K562 (cell line): ENCODE data around the gene SH3BGRL3. TPM values are rescaled to one million over a fixed set of nuclear protein-coding genes. Genes with fewer than 3 reads are reported as not detected.
"Not testable (repeated sequence)": the region's sequence is repeated elsewhere in the genome, so short reads cannot be mapped to it uniquely, and the experiment has no call there.

ENCODE experiments used
- ATAC-seq: fragments of 200-7000 bp; cut with Tn5 transposase; 3 replicates; pipeline ENCODE4 v1.9.1; 2020; ENCODE audit warnings: moderate library complexity
- BruUV-seq: library from RNA; stranded (reverse); fragments of 400-500 nt; replicated peaks from 2 replicates; lab custom pipeline; 2021; lab: Mats Ljungman, UMichigan
- CTCF ChIA-PET: fragments of 300-600 bp; formaldehyde crosslinking; extraction: SDS; loops from one replicate; lab custom pipeline; 2021; ENCODE audit warnings: low intra/inter-chr PET ratio; lab: Yijun Ruan, JAX
- POLR2A ChIA-PET: fragments of 300-600, 350-650 bp; sonication (Branson Sonifier 250); formaldehyde crosslinking; extraction: SDS; loops from one replicate; lab custom pipeline; 2021; ENCODE audit warnings: antibody characterized with exemption, inconsistent platforms; lab: Yijun Ruan, JAX
- DNase-seq, 4 experiments: peaks; one replicate each; pipeline versions ENCODE4 v3.0.0 to v3.0.0-alpha.2; 2011 to 2018; ENCODE audit warnings: low spot score in 3 of 4, mixed read lengths in 3 of 4; ENCODE audit errors: extremely low read depth in 1 of 4
- FAIRE-seq: peaks from 2 replicates; lab custom pipeline; 2011; peaks lifted over from hg19 to GRCh38; lab: Jason Lieb, UNC
- H2AFZ ChIP-seq: 2 replicates; pipeline ENCODE4 v1.6.0; 2011; ENCODE audit warnings: low read depth, low read length, control low read depth, inconsistent platforms
- H3K27ac ChIP-seq: fragments of 200-600 bp; 3 replicates; pipeline ENCODE4 v1.8.0; 2011; ENCODE audit warnings: low read depth, mild to moderate bottlenecking, control low read depth, inconsistent platforms, low read length, moderate library complexity, mixed read lengths; ENCODE audit errors: extremely low read depth
- H3K27me3 ChIP-seq, 2 experiments: fragments of 300-600 bp in 1 of 2; 2 replicates in 1 of 2; 3 replicates in 1 of 2; pipeline versions ENCODE4 v1.6.0 to v1.8.0; 2011; ENCODE audit warnings: inconsistent platforms in 2 of 2, low read length in 2 of 2, mild to moderate bottlenecking in 1 of 2, mixed read lengths in 1 of 2, moderate library complexity in 1 of 2; ENCODE audit not compliant: control insufficient read depth in 2 of 2, insufficient read depth in 2 of 2
- H3K36me3 ChIP-seq: fragments of 300-600 bp; 3 replicates; pipeline ENCODE4 v1.8.0; 2011; ENCODE audit warnings: mild to moderate bottlenecking, low read length, inconsistent platforms; ENCODE audit not compliant: control insufficient read depth, insufficient read depth
- H3K4me1 ChIP-seq, 2 experiments: fragments of 200-600 bp in 1 of 2; replicated peaks in 1 of 2; 2 replicates in 1 of 2; 3 replicates in 1 of 2; pipeline versions ENCODE4 v1.5.1 to v1.8.0; 2011; ENCODE audit warnings: inconsistent platforms in 2 of 2, low read length in 2 of 2, mild to moderate bottlenecking in 1 of 2, mixed read lengths in 1 of 2, moderate library complexity in 1 of 2; ENCODE audit not compliant: control insufficient read depth in 2 of 2, insufficient read depth in 2 of 2
- H3K4me2 ChIP-seq: 2 replicates; pipeline ENCODE4 v1.6.1; 2011; ENCODE audit warnings: low read length, control low read depth, inconsistent platforms, mixed read lengths; ENCODE audit not compliant: insufficient read depth
- H3K4me3 ChIP-seq: fragments of 200-600 bp; sonication (generic), shearing (Covaris generic); 2 replicates; pipeline ENCODE4 v1.5.1; 2016; ENCODE audit warnings: control low read depth, inconsistent platforms
- H3K79me2 ChIP-seq: fragments of 200-600 bp; 3 replicates; pipeline ENCODE4 v1.8.0; 2011; ENCODE audit warnings: low read length, inconsistent platforms; ENCODE audit not compliant: control insufficient read depth, insufficient read depth
- H3K9ac ChIP-seq, 2 experiments: 2 replicates each; pipeline versions ENCODE4 v1.6.0 to v1.6.1; 2011; ENCODE audit warnings: low read depth in 2 of 2, low read length in 2 of 2, control low read depth in 1 of 2, inconsistent platforms in 1 of 2, mild to moderate bottlenecking in 1 of 2, mixed read lengths in 1 of 2; ENCODE audit not compliant: insufficient read depth in 1 of 2
- H3K9me1 ChIP-seq: one replicate; pipeline ENCODE4 v1.6.0; 2011; ENCODE audit warnings: inconsistent platforms, mild to moderate bottlenecking, low read length, moderate library complexity; ENCODE audit not compliant: control insufficient read depth, insufficient read depth
- H3K9me3 ChIP-seq: replicated peaks from 2 replicates; pipeline ENCODE4 v1.5.1; 2011; ENCODE audit warnings: low read depth, low read length, inconsistent platforms; ENCODE audit not compliant: control insufficient read depth, insufficient read depth
- H4K20me1 ChIP-seq: replicated peaks from 2 replicates; pipeline ENCODE4 v1.6.1; 2011; ENCODE audit warnings: low read length, inconsistent platforms, mixed read lengths; ENCODE audit not compliant: control insufficient read depth, insufficient read depth
- BCOR ChIP-seq: fragments of 450-650 bp; IDR thresholded peaks from 2 replicates; pipeline ENCODE4 v1.6.1; 2016
- HDAC8 ChIP-seq: fragments of 450-650 bp; IDR thresholded peaks from 2 replicates; pipeline ENCODE4 v1.6.1; 2016; ENCODE audit warnings: mild to moderate bottlenecking, missing genetic modification characterization, moderate library complexity, missing compliant biosample characterization
- KDM1A ChIP-seq, 2 experiments: fragments of 450-650 bp; IDR thresholded peaks; 2 replicates each; pipeline ENCODE4 v1.6.1; 2016; ENCODE audit warnings: mild to moderate bottlenecking in 2 of 2
- MCM3 ChIP-seq: fragments of 450-650 bp; IDR thresholded peaks from 2 replicates; pipeline ENCODE4 v1.6.1; 2016
- TARDBP ChIP-seq: fragments of 450-650 bp; IDR thresholded peaks from 2 replicates; pipeline ENCODE4 v1.6.1; 2016
- TEAD2 ChIP-seq: fragments of 450-650 bp; IDR thresholded peaks from 2 replicates; pipeline ENCODE4 v1.6.1; 2016; ENCODE audit warnings: missing genetic modification characterization, control low read depth, missing compliant biosample characterization
- ZSCAN29 ChIP-seq: fragments of 450-650 bp; IDR thresholded peaks from 2 replicates; pipeline ENCODE4 v1.6.1; 2017
- WGBS: fragments of 100-300 bp; shearing (Covaris generic); methylation state at CpG from one replicate; pipeline ENCODE4 v1.1.6; 2016; ENCODE audit warnings: low coverage, mixed read lengths; ENCODE audit not compliant: insufficient coverage; ENCODE audit errors: missing lambda C conversion rate; 5-methylcytosine and 5-hydroxymethylcytosine counted together
- in situ Hi-C: fragments of 300-500 bp; cut with MboI; formaldehyde crosslinking; loops from 4 replicates; pipeline ENCODE4 v1.15.0; 2018; ENCODE audit warnings: inconsistent platforms, mixed read lengths
- intact Hi-C: fragments of 100-400 bp; cut with micrococcal nuclease; formaldehyde crosslinking; loops from 2 replicates; pipeline ENCODE4 v1.14.2; 2022
- polyA plus RNA-seq, 8 experiments: library from polyadenylated mRNA; depleted of rRNA in 4 of 8; stranded (reverse) in 5 of 8; unstranded in 3 of 8; fragments of >200 nt; fragmentation: Nextera tagmentation in 2 of 8; fragmentation: Illumina TruSeq in 1 of 8; extraction: Ambion mirVana in 2 of 8; extraction: Trizol in 1 of 8; gene quantifications; 2 replicates each; pipeline versions ENCODE4 v1.2.1 to v1.2.3, GENCODE V29; 2011 to 2014; ENCODE audit warnings: inconsistent platforms in 1 of 8, missing spikeins in 1 of 8
- total RNA-seq, 7 experiments: library from RNA; depleted of rRNA in 6 of 7; stranded (reverse); fragments of >200 nt in 6 of 7; fragmentation: Illumina TruSeq in 2 of 7; extraction: Trizol in 2 of 7; gene quantifications; 2 replicates each; pipeline versions ENCODE4 v1.2.1 to v1.2.3, GENCODE V29; 2011 to 2021; ENCODE audit warnings: low replicate concordance in 1 of 7

Gene SH3BGRL3
- total and polyA plus RNA-seq, 9 of the 15 experiments (the other 6 are each of a cell fraction or from before 2014, with no cell fraction given), result 30.3 to 140 (median 54.2) TPM

DNA sequence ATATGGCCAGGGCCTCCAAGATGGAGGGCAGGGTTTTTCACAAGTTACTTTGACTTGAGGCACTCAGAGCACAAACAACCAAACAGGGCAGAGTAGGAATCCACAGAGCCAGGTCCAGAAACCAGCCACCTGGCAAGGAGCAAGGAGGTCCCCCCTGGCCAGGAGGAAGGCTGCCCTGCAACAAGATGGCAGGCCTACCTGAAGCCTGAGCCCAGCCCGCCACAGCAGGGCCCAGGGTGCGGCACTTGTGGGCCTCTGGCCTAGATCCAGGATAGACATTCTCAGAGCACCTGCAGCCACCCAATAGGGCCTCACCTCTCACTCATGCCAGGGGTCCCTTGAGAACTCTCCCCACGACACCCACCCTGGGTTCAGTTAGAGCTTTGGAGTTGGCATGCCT is 11.5 kb downstream of the SH3BGRL3 start:
- H3K9me1 ChIP-seq, result no peaks in the 10 kb centered on the region
- no peak overlapping the region for H3K4me2 ChIP-seq
- POLR2A ChIA-PET, result interaction anchor here (1.0 kb wide), 1 partner anchor 11 kb away, joined by 4 read pairs; no protein-coding TSS in a partner anchor
- in situ Hi-C loops, result no loop called here
- no peaks in the 10 kb centered on the region for H3K79me2 ChIP-seq
- H2AFZ ChIP-seq, result no peak overlapping the region
- no peak for ATAC-seq
- peaks cover 9% of the 10 kb centered on the region; the same call in 1 of the 3 replicates for H3K36me3 ChIP-seq
- no peaks in the 10 kb centered on the region for H3K9me3 ChIP-seq
- CTCF ChIA-PET, result no interaction called here
- H4K20me1 ChIP-seq, result no peaks in the 10 kb centered on the region
- peak overlapping the region in 1 of 2 experiments; percentile 31; a peak in 1 of 4 replicates for H3K9ac ChIP-seq
- H3K4me3 ChIP-seq, result no peak overlapping the region
- H3K4me1 ChIP-seq, result peaks cover 34 to 55% of the 10 kb centered on the region in 2 experiments
- no peak for FAIRE-seq
- no peak for DNase-seq
- no peaks in the 10 kb centered on the region for H3K27me3 ChIP-seq
- no peak overlapping the region for H3K27ac ChIP-seq
- no TSS peak for BruUV-seq
- intact Hi-C loops, result no loop called here
- 88% methylated on average over 3 of the region's 3 CpGs for WGBS
- TF ChIP-seq TEAD2, result no peak
- TF ChIP-seq HDAC8 (tag), result no peak
- TF ChIP-seq ZSCAN29, result no peak

DNA sequence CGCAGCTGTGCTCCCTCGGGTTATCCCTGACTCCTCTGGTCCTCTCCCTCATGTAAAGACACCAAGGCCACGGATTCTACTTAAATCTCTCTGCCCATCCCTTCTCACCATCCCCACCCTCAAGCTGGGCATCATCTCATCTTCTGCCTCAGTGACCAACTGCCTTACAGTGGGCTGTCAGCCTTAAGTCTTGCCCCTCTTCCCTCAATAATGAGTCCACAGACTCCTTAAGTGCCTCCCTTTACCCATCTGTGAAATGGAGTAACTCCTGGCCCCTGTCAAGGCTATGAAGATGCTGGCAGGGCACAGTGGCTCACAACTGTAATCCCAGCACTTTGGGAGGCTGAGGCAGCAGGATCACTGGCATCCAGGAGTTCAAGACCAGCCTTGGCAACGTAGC is 12.1 kb downstream of the SH3BGRL3 start:
- Histone ChIP-seq H3K9me3 (no peaks in the 10 kb centered on the region), H3K27me3 (no peaks in the 10 kb centered on the region), H3K79me2 (no peaks in the 10 kb centered on the region), H3K4me2 (no peak overlapping the region), H3K27ac (no peak overlapping the region), H3K4me1 (peaks cover 29 to 56% of the 10 kb centered on the region in 2 experiments), H3K9ac (peak overlapping the region in 1 of 2 experiments; percentile 26; a peak in 1 of 4 replicates), H3K36me3 (peaks cover 11% of the 10 kb centered on the region; the same call in 1 of the 3 replicates), H3K4me3 (no peak overlapping the region), H4K20me1 (no peaks in the 10 kb centered on the region), H3K9me1 (no peaks in the 10 kb centered on the region), H2AFZ (no peak overlapping the region)
- no TSS peak for BruUV-seq
- WGBS, result 67% methylated on average over 4 of the region's 4 CpGs
- DNase-seq (no peak), ATAC-seq (no peak), FAIRE-seq (no peak)
- TF ChIP-seq KDM1A (IDR thresholded peaks at IDR 0.05), result peak; percentile 6 to 21; a peak in 1 of 4 replicates
- TF ChIP-seq MCM3, result no peak
- no peak for TF ChIP-seq TARDBP
- peak; percentile 50; the same call in 1 of the 2 replicates for TF ChIP-seq BCOR
- intact Hi-C loops, result no loop called here
- ChIA-PET POLR2A (no interaction called here), CTCF (no interaction called here)
- in situ Hi-C loops, result no loop called here

DNA sequence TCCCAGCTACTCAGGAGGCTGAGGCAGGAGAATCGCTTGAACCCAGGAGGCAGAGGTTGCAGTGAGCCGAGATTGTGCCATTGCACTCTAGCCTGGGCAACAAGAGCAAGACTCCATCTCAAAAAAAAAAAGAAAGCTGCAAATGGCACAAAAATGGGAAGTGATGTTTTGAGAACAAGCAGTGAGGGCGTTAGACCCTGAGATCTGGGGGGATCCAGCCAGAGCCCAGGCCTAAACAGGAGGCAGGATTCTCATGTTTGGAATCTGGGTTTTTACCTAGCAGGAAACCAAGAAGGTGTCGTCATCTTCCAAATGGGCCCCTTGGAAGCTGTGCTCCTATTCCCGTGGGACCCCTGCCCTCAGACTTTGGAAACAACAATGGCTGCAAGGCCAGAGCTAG is 12.8 kb downstream of the SH3BGRL3 start:
- peaks cover 19% of the 10 kb centered on the region; the same call in 1 of the 3 replicates for H3K36me3 ChIP-seq
- BruUV-seq, H2AFZ ChIP-seq, FAIRE-seq, H3K9me1 ChIP-seq, H4K20me1 ChIP-seq, DNase-seq, in situ Hi-C loops, H3K9ac ChIP-seq, H3K79me2 ChIP-seq, H3K4me2 ChIP-seq, ATAC-seq, H3K27me3 ChIP-seq, CTCF ChIA-PET, H3K27ac ChIP-seq, H3K4me3 ChIP-seq, intact Hi-C loops, H3K9me3 ChIP-seq: not testable (repeated sequence)
- 81% methylated on average over 3 of the region's 5 CpGs for whole genome bisulfite sequencing
- peaks cover 21 to 55% of the 10 kb centered on the region in 2 experiments; a peak in 4 of 5 replicates for H3K4me1 ChIP-seq
- POLR2A ChIA-PET, result interaction anchor here (1.3 kb wide), 1 partner anchor 8 kb away, joined by 5 read pairs; no protein-coding TSS in a partner anchor
